Adrenal gland (tissue), 12 donors: ENCODE data around the gene NFIB. TPM values are rescaled to one million over a fixed set of nuclear protein-coding genes. Genes with fewer than 3 reads are reported as not detected.

Source experiments
- DNase-seq, 7 donors: peaks; one replicate each; pipeline ENCODE4 v3.0.0-alpha.2; 2019 to 2020
- H3K27ac ChIP-seq, 5 donors: fragments of 200-600 bp; sonication (generic) in 4 of 5; 1 replicate in 3 of 5; 2 replicates in 2 of 5; pipeline versions ENCODE4 v1.5.1 to v1.8.0; 2016 to 2020; ENCODE audit warnings: mild to moderate bottlenecking in 1 of 5
- H3K27me3 ChIP-seq: fragments of 200-600 bp; 2 replicates; pipeline ENCODE4 v1.8.0; 2021
- H3K36me3 ChIP-seq, 2 donors: fragments of 200-600 bp; replicated peaks in 1 of 2; 1 replicate in 1 of 2; 2 replicates in 1 of 2; pipeline versions ENCODE4 v1.5.1 to v1.8.0; 2018 to 2022
- H3K4me1 ChIP-seq, 2 donors: fragments of 200-600 bp; replicated peaks in 1 of 2; 1 replicate in 1 of 2; 2 replicates in 1 of 2; pipeline versions ENCODE4 v1.5.1 to v1.8.0; 2018 to 2021
- H3K4me3 ChIP-seq, 4 donors: fragments of 200-600 bp; sonication (generic) in 3 of 4; one replicate each; pipeline ENCODE4 v1.5.1; 2016 to 2018
- H3K9me3 ChIP-seq, 3 donors: fragments of 200-600 bp; sonication (generic) in 1 of 3; replicated peaks in 1 of 3; 1 replicate in 2 of 3; 2 replicates in 1 of 3; pipeline versions ENCODE4 v1.5.1 to v1.8.0; 2016 to 2021
- POLR2A ChIP-seq, 2 donors: fragments of 450-650 bp; IDR thresholded peaks; one replicate each; pipeline ENCODE4 v1.6.1; 2017; ENCODE audit warnings: antibody characterized with exemption in 2 of 2, mild to moderate bottlenecking in 2 of 2, moderate library complexity in 1 of 2
- WGBS, 4 donors: extraction: QIAGEN DNeasy Blood & Tissue Kit in 2 of 4; methylation state at CpG; one replicate each; pipeline versions ENCODE4 v1.1.5 to v1.1.7; 2013 to 2017; 5-methylcytosine and 5-hydroxymethylcytosine counted together
- intact Hi-C, 2 donors: fragments of 100-400 bp; cut with DNase I; formaldehyde crosslinking; loops; one replicate each; pipeline versions ENCODE4 v1.14.1 to v1.15.0; 2022 to 2023
- polyA plus RNA-seq, 3 donors: library from polyadenylated mRNA; stranded (reverse); fragments of 200-250 nt in 2 of 3; fragments of 350-450 nt in 1 of 3; fragmentation: Illumina TruSeq in 1 of 3; extraction: RNeasy Lipid Tissue Mini Kit (QIAGEN cat#74804) in 1 of 3; gene quantifications; one replicate each; pipeline ENCODE4 v1.2.3, GENCODE V29; 2013 to 2014
- total RNA-seq, 9 donors: library from RNA; depleted of rRNA in 4 of 9; stranded (reverse); fragments of >200 nt in 4 of 9; fragments of 120-200 nt in 1 of 9; fragmentation: NEBNext Ultra II Directional in 1 of 9; extraction: Animal tissue kit (Norgen Biotek cat#: 25700) in 1 of 9; gene quantifications; one replicate each; pipeline versions ENCODE4 v1.1.0 to v1.2.4, GENCODE V29; 2013 to 2023
- TF ChIP-seq, protein P1 (sequence below), 6 experiments: fragments of 450-650 bp in 4 of 6; fragments of 200-600 bp in 2 of 6; sonication (generic) in 1 of 6; IDR thresholded peaks; 1 replicate in 5 of 6; 2 replicates in 1 of 6; pipeline versions ENCODE4 v1.5.1 to v1.8.0; 2016 to 2021; ENCODE audit warnings: antibody characterized with exemption in 6 of 6, mild to moderate bottlenecking in 2 of 6, moderate library complexity in 1 of 6
- donor health status: healthy with polysubstance abuse.
- donor health status: Bipolar disorder and iron deficiency.
- donor health status: DM: yes; HTN: yes; CAD: no.
- donor health status: DM: no; HTN: no; CAD: no.
- donor health status: DM: no; HTN: no; CAD: no.
- donor health status: DM: yes; HTN: yes; CAD: no.

NFIB gene
- total and polyA plus RNA-seq, 12 donors = 10.9 to 84.1 (median 43.0) TPM

DNA sequence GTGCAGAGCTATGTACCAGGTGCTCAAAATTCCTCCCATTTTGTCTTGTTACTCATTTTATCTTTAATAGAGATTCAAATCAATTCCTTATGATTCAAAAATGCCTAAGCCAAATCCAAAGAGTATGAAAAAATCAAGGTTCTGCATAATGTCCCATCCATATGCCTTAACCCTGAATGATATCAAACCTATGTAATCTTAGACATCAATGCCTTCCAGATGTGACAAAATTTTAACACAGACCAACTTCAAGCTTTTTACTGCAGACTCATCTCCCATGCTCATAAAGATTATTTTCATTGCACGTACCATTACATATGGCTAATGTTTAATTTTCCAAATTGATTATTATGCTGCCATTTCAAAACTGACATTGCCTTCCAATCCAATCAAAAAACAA lies 122.4 kb downstream of the NFIB start:
- intact Hi-C loops = no loop called here
- WGBS, 4 donors = 90 to 98% (median 94%) methylated on average over 1 of the region's 1 CpG

DNA sequence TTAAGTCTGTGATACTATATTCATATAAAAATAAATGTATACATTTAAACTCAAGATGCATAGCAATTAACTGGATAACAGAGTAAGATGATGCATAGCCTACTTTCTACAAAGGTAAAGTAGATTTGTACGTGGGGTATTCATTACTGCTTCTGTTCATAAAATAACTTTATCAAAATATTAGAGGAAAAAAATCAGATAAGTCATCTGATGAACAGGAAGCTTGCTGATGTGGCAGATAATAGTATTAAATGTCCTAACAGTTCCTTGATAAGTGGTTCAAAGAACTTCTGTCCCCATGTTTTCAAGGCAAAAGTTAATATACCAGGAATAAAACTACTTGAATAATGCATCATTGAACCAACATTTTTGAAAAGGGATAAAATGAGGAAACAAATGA lies 123.7 kb downstream of the NFIB start:
- no peaks in the 10 kb centered on the region for H3K27me3 ChIP-seq
- TF ChIP-seq POLR2A (IDR thresholded peaks at IDR 0.05) = no peak
- TF ChIP-seq, protein P1, sequence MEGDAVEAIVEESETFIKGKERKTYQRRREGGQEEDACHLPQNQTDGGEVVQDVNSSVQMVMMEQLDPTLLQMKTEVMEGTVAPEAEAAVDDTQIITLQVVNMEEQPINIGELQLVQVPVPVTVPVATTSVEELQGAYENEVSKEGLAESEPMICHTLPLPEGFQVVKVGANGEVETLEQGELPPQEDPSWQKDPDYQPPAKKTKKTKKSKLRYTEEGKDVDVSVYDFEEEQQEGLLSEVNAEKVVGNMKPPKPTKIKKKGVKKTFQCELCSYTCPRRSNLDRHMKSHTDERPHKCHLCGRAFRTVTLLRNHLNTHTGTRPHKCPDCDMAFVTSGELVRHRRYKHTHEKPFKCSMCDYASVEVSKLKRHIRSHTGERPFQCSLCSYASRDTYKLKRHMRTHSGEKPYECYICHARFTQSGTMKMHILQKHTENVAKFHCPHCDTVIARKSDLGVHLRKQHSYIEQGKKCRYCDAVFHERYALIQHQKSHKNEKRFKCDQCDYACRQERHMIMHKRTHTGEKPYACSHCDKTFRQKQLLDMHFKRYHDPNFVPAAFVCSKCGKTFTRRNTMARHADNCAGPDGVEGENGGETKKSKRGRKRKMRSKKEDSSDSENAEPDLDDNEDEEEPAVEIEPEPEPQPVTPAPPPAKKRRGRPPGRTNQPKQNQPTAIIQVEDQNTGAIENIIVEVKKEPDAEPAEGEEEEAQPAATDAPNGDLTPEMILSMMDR (IDR thresholded peaks at IDR 0.05) = no peak
- no peak overlapping the region for H3K4me3 ChIP-seq
- H3K9me3 ChIP-seq = no peaks in the 10 kb centered on the region
- H3K27ac ChIP-seq = no peak overlapping the region
- no peak for DNase-seq
- H3K36me3 ChIP-seq = no peaks in the 10 kb centered on the region
- WGBS, 4 donors = 29 to 38% (median 34%) methylated on average over 1 of the region's 1 CpG
- intact Hi-C loops = no loop called here
- H3K4me1 ChIP-seq = peaks cover 0 to 27% of the 10 kb centered on the region in 2 donors

More for the DNA sequence above, 122.4 kb downstream of the NFIB start:
- no peak overlapping the region for H3K4me3 ChIP-seq
- no peak overlapping the region for H3K27ac ChIP-seq
- H3K4me1 ChIP-seq = peaks cover 0 to 22% of the 10 kb centered on the region in 2 donors
- no peaks in the 10 kb centered on the region for H3K27me3 ChIP-seq
- TF ChIP-seq, protein P1 (IDR thresholded peaks at IDR 0.05) = no peak
- no peak for TF ChIP-seq POLR2A (IDR thresholded peaks at IDR 0.05)
- no peak for DNase-seq
- H3K9me3 ChIP-seq = no peaks in the 10 kb centered on the region
- H3K36me3 ChIP-seq = no peaks in the 10 kb centered on the region

DNA sequence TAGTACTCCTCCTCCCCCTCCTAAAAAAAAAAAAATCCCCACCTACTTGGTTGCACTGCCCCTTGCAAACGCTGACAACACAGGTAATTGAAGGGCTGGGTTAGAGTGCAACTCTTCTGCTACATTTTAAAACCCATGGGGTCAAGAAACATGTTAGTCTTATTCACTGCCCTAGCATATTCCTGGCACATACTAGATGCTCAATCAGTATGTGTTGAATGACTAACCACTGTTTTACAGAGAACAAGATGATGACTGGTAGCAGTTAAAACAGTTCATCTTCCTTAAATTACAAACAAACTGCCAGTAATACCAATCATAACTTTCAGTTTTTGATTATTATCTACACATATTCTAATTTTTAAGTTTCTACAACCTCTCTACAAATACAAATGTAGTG lies 124.4 kb downstream of the NFIB start:
- H3K9me3 ChIP-seq = no peaks in the 10 kb centered on the region
- no peaks in the 10 kb centered on the region for H3K36me3 ChIP-seq
- intact Hi-C loops = no loop called here
- no peak overlapping the region for H3K4me3 ChIP-seq
- H3K4me1 ChIP-seq = peaks cover 0 to 27% of the 10 kb centered on the region in 2 donors
- TF ChIP-seq POLR2A (IDR thresholded peaks at IDR 0.05) = no peak
- TF ChIP-seq, protein P1 (IDR thresholded peaks at IDR 0.05) = no peak
- no peaks in the 10 kb centered on the region for H3K27me3 ChIP-seq
- DNase-seq = no peak
- 83 to 97% (median 92%) methylated on average over 1 of the region's 1 CpG for WGBS, 4 donors
- H3K27ac ChIP-seq = no peak overlapping the region

DNA sequence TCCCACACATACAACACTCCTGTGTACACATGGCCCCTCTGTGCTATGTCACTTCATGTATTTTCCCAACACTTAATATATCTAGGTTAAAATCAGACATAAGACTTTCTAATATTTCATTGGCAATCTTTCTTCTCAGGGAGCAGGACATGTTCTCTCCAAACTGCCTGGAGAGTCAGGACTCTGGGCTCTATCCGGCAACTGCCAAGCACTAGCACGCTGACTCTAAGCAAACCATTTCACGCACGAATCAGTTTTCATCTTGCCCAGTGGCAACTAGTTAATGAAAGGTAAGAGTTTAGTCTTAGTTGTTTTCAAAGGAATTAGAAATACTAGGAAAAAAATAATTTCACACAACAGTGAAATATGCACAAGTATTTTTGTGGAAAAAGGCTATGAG lies 124.8 kb downstream of the NFIB start:
- no peak overlapping the region for H3K27ac ChIP-seq
- WGBS, 4 donors = 90 to 97% (median 93%) methylated on average over 4 of the region's 4 CpGs
- intact Hi-C loops = no loop called here
- H3K9me3 ChIP-seq = no peaks in the 10 kb centered on the region
- H3K4me1 ChIP-seq = peaks cover 0 to 27% of the 10 kb centered on the region in 2 donors
- H3K36me3 ChIP-seq = no peaks in the 10 kb centered on the region
- no peaks in the 10 kb centered on the region for H3K27me3 ChIP-seq
- no peak overlapping the region for H3K4me3 ChIP-seq
- no peak for TF ChIP-seq POLR2A (IDR thresholded peaks at IDR 0.05)
- TF ChIP-seq, protein P1 (IDR thresholded peaks at IDR 0.05) = no peak
- DNase-seq = no peak
